NCI-H128 (cell line): ENCODE measurements around the gene SLC35B4.
A peak's percentile ranks its signal among the peaks of the same experiment; 100 is the strongest.
"Not testable (repeated sequence)": the region's sequence is repeated elsewhere in the genome, so short reads cannot be mapped to it uniquely, and the experiment has no call there.

Experiments
- DNase-seq: peaks from one replicate; lab custom pipeline; 2025; ENCODE audit not compliant: unreplicated experiment; lab: John Stamatoyannopoulos, UW

SLC35B4 gene

DNA sequence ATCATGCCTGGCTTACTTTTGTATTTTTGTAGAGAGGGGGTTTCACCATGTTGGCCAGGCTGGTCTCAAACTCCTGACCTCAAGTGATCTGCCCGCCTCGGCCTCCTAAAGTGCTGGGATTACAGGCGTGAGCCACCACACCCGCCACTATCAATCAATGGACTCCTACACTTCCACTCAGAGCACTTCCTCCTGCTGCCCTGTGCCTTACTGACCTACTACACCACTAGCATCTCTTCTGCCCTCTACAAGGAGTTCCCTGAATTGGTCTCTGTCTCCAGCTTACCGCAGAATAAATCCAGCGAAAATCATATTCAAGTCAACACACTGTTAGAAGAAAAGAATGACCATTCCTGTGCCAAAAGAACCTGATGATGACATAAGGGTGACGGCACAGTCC, 20.7 kb downstream of the SLC35B4 start:
- DNase-seq, result not testable (repeated sequence)

DNA sequence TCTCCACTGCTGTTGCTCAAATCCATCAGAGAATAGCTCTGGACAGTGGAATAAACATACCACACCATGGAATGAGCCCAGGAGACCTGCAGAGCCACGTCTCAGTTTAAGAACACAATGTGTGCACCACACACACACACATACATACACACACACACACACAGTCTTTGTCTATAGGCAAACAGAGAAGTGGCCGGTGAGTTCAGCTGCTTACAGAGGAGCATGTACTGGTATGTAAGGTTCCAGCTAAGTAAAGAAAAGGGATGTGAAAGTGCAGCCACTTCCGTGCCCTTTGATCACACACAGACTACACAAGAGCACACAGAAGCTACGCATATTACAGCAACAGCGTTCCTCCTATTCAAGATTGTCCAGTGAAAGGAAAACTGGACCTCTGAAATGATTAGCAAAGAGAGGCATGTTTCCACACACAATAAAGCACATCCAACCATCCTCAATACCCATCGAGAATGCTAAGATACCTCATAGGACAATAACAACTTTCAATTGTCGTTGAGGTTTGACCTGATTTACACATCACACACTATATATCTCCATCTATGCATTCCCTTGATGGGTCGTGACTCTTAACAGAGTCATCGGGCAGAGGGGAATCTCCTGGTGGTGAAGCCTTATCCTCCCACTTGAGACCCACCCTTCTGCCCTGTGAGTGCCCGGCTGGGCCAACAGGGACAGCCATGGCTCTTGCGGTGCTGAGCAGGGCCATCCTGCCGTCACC, 23.6 kb downstream of the SLC35B4 start:
- DNase-seq, result no peak

DNA sequence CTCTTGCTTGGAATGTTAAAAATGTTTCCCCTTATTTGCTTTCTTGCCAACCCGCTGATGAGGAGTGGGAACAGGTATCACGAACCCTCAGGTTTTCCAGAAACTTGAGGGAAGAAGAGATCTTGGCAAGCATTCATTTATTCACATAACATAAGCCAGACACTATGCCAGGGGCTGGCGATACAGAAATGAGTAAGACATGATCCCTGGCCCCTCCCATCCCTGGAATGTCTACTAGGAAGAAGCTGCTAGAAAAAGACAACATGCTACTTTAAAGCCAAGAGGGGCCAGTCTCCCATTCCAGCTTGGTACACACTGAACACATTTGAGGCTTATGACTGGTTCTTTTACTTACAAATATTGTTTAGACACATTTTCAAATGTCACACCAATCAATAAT, 26.4 kb downstream of the SLC35B4 start:
- no peak for DNase-seq

DNA sequence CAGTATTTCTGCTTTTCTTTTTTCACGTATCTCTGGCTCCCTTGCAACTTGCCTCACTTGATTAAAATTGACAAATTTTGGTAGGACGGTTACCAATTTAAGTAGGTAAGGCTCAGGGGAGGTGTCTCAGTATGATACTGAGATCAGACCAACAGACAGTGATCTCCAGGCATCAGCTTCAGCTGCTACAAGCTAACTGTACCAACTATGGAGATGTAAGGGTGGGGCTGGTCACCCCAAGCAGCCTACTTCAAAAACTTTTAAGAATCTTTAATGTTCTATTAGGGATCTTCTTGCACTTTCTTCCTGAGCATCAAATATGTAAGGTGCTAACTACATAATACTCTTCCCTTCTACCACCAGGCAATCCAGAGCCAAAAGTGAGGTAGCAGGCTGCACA, 26.9 kb downstream of the SLC35B4 start:
- DNase-seq, result no peak

DNA sequence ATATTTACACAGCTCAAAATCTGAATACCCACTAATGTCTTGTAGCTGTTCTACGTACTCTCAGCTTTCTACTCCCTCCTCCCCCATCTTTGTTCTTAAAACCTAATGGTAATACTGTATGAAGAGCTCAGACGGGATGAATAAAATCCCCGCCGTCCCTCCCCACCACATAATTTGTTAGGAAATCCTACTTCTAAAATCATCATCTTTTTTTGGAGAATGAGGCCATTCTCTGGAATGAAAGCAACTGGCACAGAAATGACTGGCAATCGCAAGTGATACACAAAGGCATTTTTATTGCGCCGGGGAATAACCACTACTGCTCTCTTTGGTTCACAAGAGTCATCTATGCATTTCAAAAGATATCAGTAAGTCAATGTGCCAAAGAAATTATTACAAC, 27.3 kb downstream of the SLC35B4 start:
- no peak for DNase-seq

DNA sequence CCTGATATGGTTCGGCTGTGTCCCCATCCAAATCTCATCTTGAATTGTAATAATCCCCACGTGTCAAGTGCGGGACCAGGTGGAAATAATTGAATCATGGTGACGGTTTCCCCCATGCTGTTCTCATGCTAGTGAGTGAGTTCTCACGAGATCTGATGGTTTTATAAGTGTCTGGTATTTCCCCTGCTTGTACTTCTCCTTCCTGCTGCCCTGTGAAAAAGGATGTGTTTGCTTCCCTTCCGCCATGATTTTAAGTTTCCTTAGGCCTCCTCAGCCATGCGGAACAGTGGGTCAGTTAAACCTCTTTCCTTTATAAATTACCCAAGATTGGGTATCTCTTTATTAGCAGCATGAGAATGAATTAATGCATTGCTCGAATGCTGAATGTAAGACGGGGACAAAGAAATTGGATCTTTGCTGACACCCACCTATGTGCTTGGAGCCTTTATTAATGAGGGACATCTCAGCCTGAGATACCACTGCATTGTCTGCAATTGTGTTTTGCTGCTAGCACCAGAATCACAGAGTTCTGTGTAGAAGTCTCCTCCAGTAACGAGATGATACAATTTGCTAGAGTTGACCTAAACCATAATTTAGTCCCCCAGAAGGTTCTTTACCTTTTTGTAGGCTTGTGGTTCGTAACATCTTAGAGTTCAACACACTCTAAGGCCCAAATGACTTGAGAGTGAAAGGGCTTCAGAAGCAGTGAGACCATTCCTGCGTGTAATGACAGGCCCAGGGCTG, 28.6 kb downstream of the SLC35B4 start:
- no peak for DNase-seq

DNA sequence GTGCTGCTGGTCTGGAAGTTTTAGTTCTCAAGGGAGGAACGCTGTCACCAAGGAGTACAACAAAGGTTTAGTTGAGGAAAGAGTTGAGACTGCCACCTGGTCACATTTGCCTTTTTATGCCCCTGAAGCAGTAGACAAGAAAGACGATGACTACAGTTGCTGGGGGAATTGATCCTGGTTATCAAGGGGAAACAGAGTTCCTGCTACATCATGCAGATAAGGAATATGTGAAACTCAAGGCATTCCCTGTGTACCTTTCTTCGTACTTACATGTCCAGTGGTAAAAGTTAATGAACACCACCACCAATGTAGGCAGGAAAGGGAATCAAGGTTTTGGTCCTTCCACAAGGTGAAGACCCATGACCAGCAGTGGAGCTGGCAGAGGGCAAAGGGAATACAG, 31.8 kb downstream of the SLC35B4 start:
- no peak for DNase-seq

DNA sequence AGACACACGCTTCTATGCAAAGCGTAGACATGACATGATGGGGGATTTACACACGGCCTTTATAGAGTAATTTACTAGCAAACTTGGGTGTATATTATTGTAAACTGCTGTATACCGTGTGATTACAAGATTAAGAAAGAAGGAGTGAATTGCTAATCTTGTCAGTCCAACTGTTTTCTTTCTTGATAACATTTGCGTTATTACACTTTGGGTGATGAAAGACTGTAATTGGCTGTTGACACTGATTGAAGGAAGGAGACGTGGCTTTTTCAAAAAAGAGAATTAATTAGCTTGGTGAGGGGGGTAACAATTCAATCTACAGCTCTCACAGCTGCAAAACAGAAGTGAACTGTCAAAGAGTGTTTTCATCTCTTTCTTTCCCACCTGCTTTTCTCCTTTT, 32.7 kb downstream of the SLC35B4 start:
- no peak for DNase-seq

DNA sequence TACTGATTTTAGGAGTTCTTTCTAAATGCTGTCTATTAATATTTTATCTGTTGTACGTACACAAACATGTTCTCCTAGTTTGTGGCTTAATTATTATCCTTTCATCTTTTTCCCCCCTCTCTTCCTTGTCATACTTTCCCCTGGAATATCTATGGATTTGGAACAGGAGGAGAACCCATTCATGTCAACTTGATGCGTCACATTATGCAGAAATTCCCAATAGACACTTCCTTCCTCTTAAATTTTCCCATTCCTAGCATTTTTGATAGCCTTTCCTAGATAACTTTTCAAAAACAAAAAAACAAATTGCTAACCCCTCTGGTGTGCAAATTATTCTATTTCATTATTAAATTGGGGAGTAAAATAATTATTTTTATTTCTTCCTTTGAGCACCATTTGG, 36.2 kb downstream of the SLC35B4 start:
- no peak for DNase-seq

DNA sequence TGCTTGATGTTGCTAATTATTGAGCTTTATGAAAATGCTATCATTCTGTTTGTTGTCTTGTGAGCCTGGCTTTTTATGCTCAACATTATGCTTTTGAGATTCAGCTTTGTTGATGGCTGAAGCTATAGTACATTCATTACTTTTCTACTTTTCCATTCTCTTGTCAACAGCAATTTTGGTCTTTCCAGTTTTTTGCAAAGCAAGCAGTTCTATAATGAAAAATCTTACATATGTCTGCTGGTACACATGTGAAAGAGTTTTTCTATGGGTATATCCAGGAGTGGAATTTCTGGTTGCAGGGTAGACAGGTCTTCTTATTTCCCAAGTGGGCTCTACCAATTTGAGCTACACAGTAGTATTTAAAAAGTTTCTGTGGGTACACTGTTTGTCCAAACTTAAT, 36.8 kb downstream of the SLC35B4 start:
- no peak for DNase-seq

DNA sequence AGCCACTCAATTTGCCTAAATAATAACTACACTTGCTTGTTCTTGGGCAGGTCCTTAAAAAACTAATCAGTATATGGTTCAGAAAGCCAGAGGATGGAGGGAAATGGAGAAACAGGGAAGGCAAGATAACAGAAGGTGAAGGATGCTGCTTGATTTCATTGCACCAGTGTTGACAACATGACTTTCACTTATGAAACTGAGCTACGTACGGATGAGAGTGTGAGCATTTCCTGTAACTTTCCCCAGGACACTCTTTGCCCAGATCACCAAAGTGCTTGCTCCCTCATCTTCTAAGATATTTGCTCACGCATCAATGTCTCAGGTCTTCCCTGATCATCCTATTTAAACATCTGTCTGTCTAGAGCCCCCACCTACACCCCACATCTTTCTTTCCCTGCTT, 37.4 kb downstream of the SLC35B4 start:
- no peak for DNase-seq

DNA sequence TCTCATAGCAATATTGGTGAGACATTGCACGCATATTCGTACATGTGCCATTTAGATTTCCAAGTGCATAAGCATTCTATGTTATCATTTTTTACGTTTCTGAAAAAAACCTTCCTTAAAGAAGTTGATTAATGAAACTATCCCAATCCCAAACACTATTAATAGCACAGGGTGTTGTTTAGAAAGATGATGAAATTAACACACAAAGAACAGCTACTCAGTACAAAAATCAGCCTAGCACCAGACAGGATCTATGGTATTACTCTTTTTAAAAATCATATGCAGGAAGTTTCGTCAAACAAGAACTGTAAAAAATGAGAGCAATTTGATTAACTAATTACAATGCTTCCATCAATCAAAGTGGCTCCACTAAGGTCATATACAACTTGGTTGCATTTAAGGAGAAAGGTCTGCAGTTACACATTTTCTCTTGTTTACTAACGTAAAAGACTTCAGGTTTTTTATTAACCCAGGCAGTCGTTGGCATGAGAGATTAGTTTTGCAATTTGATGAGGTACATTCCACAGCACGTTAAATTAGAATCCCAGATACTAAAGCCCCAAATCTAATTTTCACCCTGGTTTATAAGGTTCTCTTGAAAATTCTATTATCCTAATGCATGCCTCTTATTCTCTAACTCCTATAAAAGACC, 38.1 kb downstream of the SLC35B4 start:
- DNase-seq, result no peak

DNA sequence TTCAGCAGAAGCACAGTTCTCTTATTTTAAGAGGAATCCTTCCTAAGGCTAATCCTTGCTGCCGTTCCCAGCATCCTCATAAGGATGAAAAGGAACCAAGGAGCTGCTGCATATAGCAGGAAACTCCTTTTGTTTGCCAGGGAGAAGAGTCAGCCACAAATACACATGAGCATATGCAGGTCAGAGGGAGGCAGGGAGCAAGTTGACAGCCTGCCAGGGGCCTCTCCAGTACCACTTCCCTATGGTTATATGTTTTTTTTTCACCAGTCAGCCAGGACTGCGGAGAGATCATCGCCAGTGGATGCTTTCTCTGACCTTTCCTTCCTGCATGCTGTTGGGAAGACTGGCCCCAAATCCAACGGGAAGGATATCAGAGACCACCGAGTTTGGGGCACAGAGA, 39.8 kb downstream of the SLC35B4 start:
- no peak for DNase-seq

DNA sequence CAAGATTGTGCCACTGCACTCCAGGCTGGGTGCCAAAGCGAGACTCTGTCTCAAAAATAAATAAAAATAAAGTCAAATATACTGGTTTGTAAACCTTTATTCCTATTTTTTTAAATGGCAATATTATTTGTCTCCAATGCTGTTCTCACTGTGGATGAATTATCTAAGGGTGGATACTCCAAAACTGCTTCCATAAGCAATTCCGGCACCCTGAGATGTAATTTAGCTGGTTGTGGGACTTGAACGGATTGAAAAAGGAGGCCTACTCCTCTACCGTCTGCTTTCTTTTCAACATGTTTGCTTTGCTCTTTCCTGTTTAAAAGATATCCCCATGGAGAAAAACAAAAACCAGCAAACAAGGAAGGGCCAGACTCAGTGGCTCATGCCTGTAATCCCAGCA, 54.4 kb downstream of the SLC35B4 start:
- DNase-seq, result no peak

DNA sequence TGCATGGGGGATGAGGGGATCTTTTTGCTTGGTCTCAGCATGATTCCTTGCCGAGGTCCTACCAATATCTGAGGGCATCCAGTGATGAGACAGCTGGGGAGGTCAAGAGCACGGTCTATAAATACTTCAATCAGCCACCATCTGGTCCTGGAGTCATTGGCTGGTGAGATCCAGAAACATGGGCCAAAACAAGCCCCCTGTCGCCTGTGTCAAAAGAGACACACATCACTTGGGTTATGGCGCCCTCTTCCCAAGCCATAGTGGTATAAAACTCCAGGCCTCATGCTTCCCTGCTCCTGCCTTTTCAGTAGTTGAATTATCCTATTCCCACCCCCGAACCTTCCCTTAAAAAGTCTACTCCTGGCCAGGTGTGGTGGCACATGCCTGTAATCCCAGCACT, 60.9 kb downstream of the SLC35B4 start:
- DNase-seq, result no peak

DNA sequence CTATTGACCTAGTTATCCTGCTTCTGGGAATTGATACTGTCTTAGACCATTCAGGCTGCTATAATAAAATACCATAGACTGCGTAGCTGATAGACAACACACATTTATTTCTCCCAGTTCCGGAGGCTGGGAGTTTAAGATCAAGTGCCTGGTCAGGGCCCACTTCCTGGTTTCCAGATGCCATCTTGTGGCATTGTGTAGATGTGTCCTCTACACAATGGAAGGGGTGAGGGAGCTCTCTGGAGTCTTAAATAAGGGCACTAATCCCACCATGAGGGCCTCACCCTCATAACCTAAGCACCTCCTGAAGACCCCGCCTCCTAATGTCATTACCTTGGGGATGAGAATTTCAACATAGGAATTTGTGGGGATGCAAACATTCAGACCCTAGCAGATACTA, 62.4 kb downstream of the SLC35B4 start:
- DNase-seq, result no peak

DNA sequence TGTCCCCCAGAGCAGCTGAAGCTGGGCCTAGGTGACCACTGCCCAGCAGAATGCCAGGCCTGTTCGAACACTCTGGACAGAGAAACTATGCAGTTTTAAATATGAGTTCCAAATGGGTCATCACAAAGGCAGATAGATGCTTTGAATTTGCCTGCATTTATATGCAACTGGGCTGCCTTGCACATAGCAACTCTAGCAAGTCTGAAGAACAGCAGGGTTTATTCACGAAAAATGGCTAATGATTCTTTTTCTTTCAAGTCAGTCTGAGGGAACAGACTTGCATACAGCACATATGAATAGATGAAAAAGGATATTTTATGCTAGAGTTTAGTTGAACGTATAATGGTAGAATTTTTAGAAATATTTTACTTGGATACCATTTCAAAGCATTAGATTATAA, 68.5 kb downstream of the SLC35B4 start:
- no peak for DNase-seq

DNA sequence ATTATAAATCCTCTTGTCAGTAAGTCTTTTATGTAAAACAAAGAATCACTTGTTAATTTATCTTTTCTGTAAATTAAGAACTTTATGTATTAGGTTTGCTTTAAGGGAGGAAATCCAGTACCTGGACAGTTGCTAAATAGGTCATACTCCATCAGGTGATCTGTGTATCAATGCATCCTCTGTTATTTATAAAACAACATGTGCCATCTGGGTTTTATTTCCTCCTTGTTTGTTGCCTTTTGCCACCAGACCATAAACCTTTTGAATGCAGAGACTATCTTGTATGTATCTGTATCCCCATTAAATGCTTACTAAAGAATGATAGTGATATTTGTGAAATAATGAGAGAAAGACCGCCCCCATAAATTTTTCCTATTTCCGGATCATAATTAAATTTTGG, 70.0 kb downstream of the SLC35B4 start:
- DNase-seq, result no peak

DNA sequence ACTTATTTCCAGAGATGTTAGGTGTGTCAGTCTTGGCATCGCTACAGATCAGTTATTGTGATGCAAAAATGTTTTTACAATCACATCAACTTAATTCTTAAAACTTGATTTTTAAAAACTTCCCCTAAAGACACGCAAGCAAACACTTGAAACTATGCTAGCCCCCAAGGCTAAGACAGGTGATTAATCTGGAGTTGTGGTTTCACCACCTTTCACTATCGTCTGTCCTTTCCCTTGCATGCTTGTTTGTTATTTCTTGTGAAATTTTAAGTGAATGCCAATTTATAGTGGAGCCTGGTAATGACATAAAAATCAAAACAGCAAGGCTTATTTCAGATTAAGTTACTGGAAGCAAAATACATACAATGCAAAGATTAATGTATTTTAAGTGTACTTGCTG, 70.4 kb downstream of the SLC35B4 start:
- peak; percentile 13 for DNase-seq

DNA sequence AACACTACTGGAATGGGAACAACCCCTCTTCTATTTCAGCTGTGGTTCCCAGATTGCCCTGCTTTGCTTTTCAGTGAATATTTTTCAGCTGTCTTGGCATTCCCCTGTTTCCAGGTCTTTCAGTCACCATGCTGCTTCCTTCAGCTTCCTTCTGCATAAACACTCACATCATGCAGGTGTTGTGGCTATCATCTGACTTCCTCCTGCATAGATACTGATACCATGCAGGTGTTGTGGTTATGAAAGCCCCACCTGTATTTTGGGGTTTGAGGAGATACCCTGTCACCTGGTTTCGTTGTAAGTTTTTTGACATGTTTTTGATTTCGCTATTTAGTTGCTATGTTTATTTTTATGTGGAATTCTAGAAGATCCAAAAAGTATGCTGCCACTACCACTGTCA, 71.5 kb downstream of the SLC35B4 start:
- DNase-seq, result no peak
